NT2/D1 (cell line): ENCODE results near the gene B4GALNT4.

Experiments used
- SUZ12 ChIP-seq: IDR thresholded peaks from 2 replicates; pipeline ENCODE4 v1.6.1; 2011; ENCODE audit not compliant: insufficient read length, insufficient read depth; ENCODE audit errors: extremely low read depth
- YY1 ChIP-seq: IDR thresholded peaks from 2 replicates; pipeline ENCODE4 v1.6.1; 2011; ENCODE audit not compliant: insufficient read length, insufficient read depth
- ZNF274 ChIP-seq: IDR thresholded peaks from 2 replicates; pipeline ENCODE4 v1.6.1; 2011; ENCODE audit warnings: mild to moderate bottlenecking, low read depth, low read length

GRCh38 chr11:408154-409007, 39.1 kb downstream of the B4GALNT4 start:
- TF ChIP-seq SUZ12 (no peak), YY1 (no peak), ZNF274 (no peak)
